Stimulated activated CD8-positive, alpha-beta memory T cell treated with anti-CD3 and anti-CD28 coated beads, Interleukin-12 subunit alpha, Interleukin-12 subunit beta, amount 100 ng/mL, for 4 hours (primary cell): ENCODE results near the gene CNPY1.

Experiments
- DNase-seq: peaks from one replicate; pipeline ENCODE4 v3.0.0-alpha.2; 2020; ENCODE audit warnings: low read depth

The CNPY1 gene

GRCh38 chr7:155489158-155489840 is 57.1 kb downstream of the CNPY1 start:
- no peak for DNase-seq

DNA sequence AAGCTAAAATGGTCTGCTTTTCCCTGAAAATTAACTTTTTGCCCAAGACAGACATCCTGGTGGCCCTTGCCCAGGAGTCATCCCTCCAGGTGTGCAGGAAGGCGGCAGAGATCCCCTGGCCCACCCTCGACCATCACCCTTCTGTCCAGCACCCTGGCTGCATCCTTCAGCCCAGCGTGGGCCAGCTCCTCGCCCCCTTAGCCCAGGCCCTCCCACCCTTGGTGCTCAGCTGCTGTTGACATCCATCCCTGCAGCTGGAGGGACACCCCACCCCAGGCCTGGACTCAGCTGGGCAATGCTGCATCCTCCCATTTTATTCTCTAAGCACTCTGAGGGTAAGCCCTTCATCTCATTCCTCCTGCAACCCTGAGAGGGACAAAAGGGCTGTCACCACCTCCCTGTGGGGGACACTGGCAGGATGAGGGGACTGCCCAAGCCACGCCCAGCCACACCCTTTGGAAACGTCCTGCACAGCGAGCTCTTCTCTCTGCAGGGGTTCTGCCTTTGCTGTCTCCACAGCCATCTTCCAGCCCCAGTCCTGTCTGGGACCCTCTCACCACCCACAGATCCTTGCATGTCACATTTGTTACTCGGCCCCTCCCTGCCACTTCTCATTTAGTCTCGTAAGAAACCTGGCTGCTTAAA is 57.8 kb downstream of the CNPY1 start:
- DNase-seq: no peak

DNA sequence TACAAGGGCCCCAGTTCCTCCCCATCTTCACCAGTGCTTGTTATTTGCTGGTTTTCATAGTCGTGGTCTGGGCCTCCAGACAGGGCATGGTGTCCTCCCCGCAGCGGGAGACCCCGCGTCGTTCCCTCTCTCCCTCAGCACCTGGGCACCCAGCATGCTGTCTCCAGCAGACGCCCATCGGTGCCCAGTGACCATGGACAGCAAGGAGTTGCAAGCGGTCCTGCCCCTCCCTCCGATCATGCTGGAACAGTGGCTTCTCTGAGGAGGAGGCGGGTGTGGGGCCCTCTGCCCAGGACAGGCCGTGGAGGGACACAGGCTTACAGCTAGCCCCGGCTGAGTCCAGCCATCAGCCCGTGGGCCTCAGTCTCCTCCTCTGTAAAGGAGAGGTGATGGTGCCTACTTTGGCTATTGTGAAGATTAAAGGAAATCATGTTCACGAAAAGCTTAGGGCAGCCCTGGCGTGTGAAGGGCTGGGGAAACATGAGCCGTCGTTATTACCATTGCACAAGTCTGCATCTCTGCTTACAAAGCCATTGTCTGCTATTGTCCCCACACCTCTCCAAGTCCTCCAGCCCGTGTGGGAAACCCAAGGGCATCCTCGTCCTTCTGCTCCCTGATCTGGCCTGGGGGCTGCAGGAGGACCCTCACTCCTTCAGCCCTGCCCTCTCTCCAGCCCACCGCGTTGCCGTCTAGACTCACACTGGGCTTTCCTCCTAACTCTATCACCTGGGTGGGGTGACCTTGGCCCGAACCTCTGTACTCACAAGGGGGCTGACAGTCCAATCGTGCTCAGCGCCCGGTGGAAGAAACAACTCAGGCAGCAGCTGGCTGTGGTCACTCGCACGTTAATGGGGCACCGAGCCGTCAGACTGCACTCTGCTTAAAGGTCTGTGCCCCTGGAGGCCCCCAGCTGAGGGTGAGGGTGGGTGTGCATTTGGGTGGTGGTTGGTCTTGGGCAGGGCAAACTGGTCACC is 58.6 kb downstream of the CNPY1 start:
- DNase-seq: no peak

- DNase-seq: no peak
These were observed 59.4 kb downstream of the CNPY1 start for GRCh38 chr7:155486783-155487508.

GRCh38 chr7:155484483-155485399 is 61.6 kb downstream of the CNPY1 start:
- no peak for DNase-seq

DNA sequence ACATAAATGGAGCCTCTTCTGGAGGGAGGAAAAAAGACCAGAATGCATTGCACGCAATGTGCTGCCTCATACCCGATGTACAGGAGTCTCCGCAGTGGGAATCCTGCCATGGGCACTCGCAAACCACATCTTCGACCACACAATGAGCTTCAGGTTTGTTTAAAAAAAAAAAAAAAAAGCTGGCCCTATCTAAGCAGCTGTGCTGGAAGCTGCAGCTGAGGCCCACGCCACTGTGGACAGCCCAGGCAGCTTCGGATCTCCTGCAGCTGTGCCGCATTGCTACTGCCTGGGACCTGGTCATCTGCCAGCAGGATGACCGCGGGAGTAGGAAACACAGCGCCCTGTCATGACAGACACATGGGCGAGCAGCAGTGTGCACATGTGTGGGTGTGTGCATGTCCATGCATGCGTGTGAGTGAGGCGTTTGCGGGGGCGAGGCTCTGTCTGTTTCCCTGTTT is 62.5 kb downstream of the CNPY1 start:
- no peak for DNase-seq

DNA sequence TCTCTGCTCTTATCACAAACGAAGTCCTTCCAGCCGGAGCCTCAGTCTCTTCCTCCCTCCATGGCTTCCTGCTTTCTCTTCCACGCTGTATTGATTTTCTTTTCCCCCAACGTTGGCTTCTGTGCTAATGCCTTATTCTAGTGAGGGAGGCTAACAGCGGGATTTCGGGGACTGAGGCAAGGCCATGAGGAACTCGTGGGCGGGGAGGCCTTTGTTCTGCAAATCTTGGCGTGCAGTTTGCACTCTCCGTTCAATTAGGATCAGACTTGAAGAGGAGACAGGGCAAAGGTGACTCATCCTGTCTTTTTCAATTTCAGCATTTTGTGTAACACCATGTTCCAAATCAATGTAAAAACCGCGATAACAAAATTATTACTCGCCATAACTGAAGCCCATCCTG is 63.1 kb downstream of the CNPY1 start:
- no peak for DNase-seq

GRCh38 chr7:155482511-155483183 is 63.7 kb downstream of the CNPY1 start:
- no peak for DNase-seq

DNA sequence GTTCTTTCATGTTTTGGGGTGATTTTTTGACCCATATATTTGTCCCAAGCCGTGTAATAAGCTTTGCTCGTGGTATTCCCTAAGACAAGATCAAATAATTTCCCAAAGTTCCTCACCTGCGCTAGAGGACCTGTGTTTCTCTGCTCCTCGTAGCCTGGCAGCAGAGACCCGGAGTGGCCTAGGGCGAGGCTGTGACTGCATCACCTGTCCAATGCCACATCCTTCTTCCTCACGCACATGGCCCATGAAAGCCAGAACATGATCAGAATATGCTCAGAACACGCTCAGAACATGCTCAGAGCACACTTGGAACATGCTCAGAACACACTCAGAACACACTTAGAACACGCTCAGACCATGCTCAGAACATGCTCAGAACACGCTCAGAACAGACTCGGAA is 64.6 kb downstream of the CNPY1 start:
- no peak for DNase-seq

DNA sequence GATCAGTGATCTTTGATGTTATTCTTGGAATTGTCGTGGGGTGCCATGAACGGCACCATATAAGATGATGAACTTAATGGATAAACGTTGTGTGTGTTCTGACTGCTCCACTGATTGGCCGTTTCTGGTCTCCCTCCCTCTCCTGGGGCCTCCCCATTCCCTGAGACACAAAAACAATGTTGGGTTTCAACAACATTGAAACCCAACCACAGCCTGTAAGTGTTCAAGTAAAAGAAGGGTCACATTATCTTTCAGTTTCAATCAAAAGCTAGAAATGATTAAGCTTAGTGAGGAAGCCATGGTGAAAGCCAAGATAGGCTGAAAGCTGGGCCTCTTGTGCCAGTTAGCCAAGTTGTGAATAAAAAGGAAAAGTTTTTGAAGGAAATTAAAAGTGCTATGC is 68.9 kb downstream of the CNPY1 start:
- no peak for DNase-seq

- DNase-seq: no peak
These were observed 74.6 kb downstream of the CNPY1 start for GRCh38 chr7:155471718-155472117.

- DNase-seq: no peak
These were observed 75.4 kb downstream of the CNPY1 start for GRCh38 chr7:155470686-155471638.

GRCh38 chr7:155470186-155470487 is 76.2 kb downstream of the CNPY1 start:
- DNase-seq: no peak

- no peak for DNase-seq
These were observed 76.8 kb downstream of the CNPY1 start for GRCh38 chr7:155469311-155470185.

GRCh38 chr7:155468785-155469148 is 77.6 kb downstream of the CNPY1 start:
- no peak for DNase-seq

- no peak for DNase-seq
These were observed 78.2 kb downstream of the CNPY1 start for GRCh38 chr7:155467846-155468784.
